Thoracic aorta (tissue), 2 donors: ENCODE measurements around the gene ACACA. TPM values are rescaled to one million over a fixed set of nuclear protein-coding genes. Genes with fewer than 3 reads are reported as not detected.
A peak's percentile ranks its signal among the peaks of the same experiment; 100 is the strongest.

Source experiments
- ATAC-seq: fragments of 150-250 bp; one replicate; pipeline ENCODE4 v1.8.0; 2017; ENCODE audit warnings: low read depth; ENCODE audit not compliant: insufficient number of reproducible peaks, low FRiP score
- DNase-seq: peaks from one replicate; pipeline ENCODE4 v3.0.0-alpha.2; 2020; ENCODE audit warnings: low spot score
- H3K27ac ChIP-seq, 2 donors: fragments of 200-600 bp; sonication (generic); 1 replicate in 1 of 2; 2 replicates in 1 of 2; pipeline ENCODE4 v1.5.1; 2016; ENCODE audit warnings: mild to moderate bottlenecking in 2 of 2, moderate library complexity in 2 of 2
- H3K27me3 ChIP-seq: fragments of 200-600 bp; sonication (generic); replicated peaks from 2 replicates; pipeline ENCODE4 v1.6.0; 2016; ENCODE audit warnings: mild to moderate bottlenecking; ENCODE audit not compliant: insufficient read depth
- H3K36me3 ChIP-seq: fragments of 200-600 bp; sonication (generic); one replicate; pipeline ENCODE4 v1.5.1; 2016
- H3K4me1 ChIP-seq, 2 donors: fragments of 200-600 bp; sonication (generic); 1 replicate in 1 of 2; 2 replicates in 1 of 2; pipeline versions ENCODE4 v1.5.1 to v1.6.0; 2016; ENCODE audit warnings: low read depth in 2 of 2, mild to moderate bottlenecking in 1 of 2; ENCODE audit not compliant: control insufficient read depth in 1 of 2
- H3K4me3 ChIP-seq: fragments of 200-600 bp; sonication (generic); 2 replicates; pipeline ENCODE4 v1.5.1; 2016; ENCODE audit warnings: mild to moderate bottlenecking
- H3K9me3 ChIP-seq: fragments of 200-600 bp; sonication (generic); 2 replicates; pipeline ENCODE4 v1.5.1; 2016
- CTCF ChIP-seq: fragments of 200-600 bp; sonication (generic); IDR thresholded peaks from one replicate; pipeline ENCODE4 v1.5.1; 2019; ENCODE audit warnings: antibody characterized with exemption
- total RNA-seq, 2 donors: library from RNA; depleted of rRNA; stranded (reverse); fragments of >200 nt; gene quantifications; one replicate each; pipeline versions ENCODE4 v1.1.0 to v1.2.3, GENCODE V29; 2016

The ACACA gene
- total RNA-seq, 2 donors from 2014 or later, result 20.7 to 34.0 TPM

DNA sequence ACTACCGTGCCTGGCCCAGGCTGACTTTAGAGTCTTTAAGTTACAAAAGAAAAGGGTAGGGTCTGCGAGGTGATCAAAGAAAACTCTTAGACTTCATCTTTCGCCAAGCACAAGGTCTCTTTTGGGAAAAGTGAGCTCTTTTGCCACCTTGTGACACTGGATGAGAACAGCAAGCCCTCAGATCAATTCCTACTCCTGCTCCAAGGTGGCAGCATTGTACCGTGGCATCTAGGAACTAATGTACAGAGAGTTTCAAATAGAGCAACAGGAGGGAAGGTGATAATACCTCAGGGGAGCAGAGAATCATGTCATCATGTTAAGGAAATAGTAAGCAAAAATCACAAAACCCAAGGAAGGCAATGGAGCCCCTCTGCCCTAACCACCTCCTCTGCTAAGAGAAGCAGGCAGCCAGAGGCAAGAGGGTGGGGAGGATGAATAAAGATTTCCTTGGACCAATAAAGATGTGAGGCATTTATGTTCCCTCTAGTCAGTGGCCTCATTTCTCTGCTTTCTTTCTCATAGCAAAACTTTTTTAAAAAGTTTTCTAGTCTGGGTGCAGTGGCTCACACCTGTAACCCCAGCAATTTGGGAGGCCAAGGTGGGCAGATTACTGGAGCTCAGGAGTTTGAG is 33.0 kb downstream of the ACACA start:
- H3K36me3 ChIP-seq, result no peaks in the 10 kb centered on the region
- H3K9me3 ChIP-seq, result no peaks in the 10 kb centered on the region
- H3K27me3 ChIP-seq, result no peaks in the 10 kb centered on the region
- no peaks in the 10 kb centered on the region for H3K4me1 ChIP-seq
- no peak overlapping the region for H3K27ac ChIP-seq
- peak; percentile 81 for TF ChIP-seq CTCF
- DNase-seq (no peak), ATAC-seq (no peak)
- H3K4me3 ChIP-seq, result no peak overlapping the region

GRCh38 chr17:37368577-37368976 is 38.1 kb downstream of the ACACA start:
- no peak overlapping the region for H3K27ac ChIP-seq
- no peak overlapping the region for H3K4me3 ChIP-seq
- DNase-seq (no peak), ATAC-seq (no peak)
- H3K4me1 ChIP-seq, result no peaks in the 10 kb centered on the region
- no peak for TF ChIP-seq CTCF
- H3K9me3 ChIP-seq, result no peaks in the 10 kb centered on the region
- no peaks in the 10 kb centered on the region for H3K27me3 ChIP-seq
- no peaks in the 10 kb centered on the region for H3K36me3 ChIP-seq

GRCh38 chr17:37365589-37365988 is 41.0 kb downstream of the ACACA start:
- H3K4me1 ChIP-seq, result peaks cover 0 to 1% of the 10 kb centered on the region in 2 donors
- H3K27ac ChIP-seq, result no peak overlapping the region
- no peaks in the 10 kb centered on the region for H3K27me3 ChIP-seq
- DNase-seq, result no peak
- H3K36me3 ChIP-seq, result no peaks in the 10 kb centered on the region
- TF ChIP-seq CTCF, result no peak
- no peak for ATAC-seq
- no peaks in the 10 kb centered on the region for H3K9me3 ChIP-seq
- H3K4me3 ChIP-seq, result no peak overlapping the region

DNA sequence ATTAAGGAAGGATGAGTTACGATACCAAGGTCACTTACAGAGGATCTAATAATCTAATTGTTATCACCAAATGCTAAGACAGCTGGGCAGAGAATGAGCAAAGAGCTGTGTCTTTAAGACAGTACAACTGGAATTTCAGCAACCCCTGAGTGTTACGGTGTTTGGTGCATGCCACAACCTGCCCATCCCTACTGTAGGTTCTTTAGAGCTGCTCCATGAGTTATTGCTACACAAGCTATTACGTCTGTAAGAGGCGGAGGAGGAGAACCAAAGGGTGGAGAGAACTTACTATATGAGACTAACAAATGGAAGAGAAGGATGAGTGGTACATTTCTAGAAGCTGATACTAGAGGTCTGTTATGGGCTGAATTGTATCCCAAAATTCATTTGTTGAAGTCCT is 45.1 kb downstream of the ACACA start:
- no peak overlapping the region for H3K4me3 ChIP-seq
- DNase-seq, result no peak

DNA sequence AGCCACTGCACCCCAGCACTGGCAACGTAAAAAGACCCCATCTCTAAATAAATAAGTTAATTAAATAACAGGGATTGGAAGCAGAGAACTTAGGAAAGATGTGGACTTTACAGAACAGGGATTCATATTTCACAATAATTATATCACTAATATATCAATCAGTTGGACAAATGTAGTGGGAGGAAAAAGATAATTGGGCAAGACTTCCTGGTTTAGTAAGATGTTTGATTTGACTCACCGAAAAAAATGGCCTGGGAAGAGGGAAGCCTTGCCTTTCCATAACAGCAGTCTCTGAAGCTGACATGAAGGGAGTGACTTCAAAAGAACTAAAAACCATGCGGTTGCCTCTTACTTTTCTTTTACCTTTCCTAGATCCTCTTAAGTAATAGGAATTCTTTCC is 46.0 kb downstream of the ACACA start:
- TF ChIP-seq CTCF, result no peak
- H3K27ac ChIP-seq, result no peak overlapping the region
- H3K4me1 ChIP-seq, result peaks cover 3 to 18% of the 10 kb centered on the region in 2 donors
- no peak overlapping the region for H3K4me3 ChIP-seq
- no peak for DNase-seq
- no peaks in the 10 kb centered on the region for H3K9me3 ChIP-seq
- no peak for ATAC-seq
- H3K36me3 ChIP-seq, result no peaks in the 10 kb centered on the region
- H3K27me3 ChIP-seq, result no peaks in the 10 kb centered on the region

More for the DNA sequence above, 45.1 kb downstream of the ACACA start:
- H3K4me1 ChIP-seq, result peaks cover 3 to 18% of the 10 kb centered on the region in 2 donors
- H3K27me3 ChIP-seq, result no peaks in the 10 kb centered on the region
- H3K27ac ChIP-seq, result no peak overlapping the region
- no peaks in the 10 kb centered on the region for H3K9me3 ChIP-seq
- ATAC-seq, result no peak
- no peak for TF ChIP-seq CTCF
- no peaks in the 10 kb centered on the region for H3K36me3 ChIP-seq
